Effector CD4-positive, alpha-beta T cell (primary cell): Measurements from ENCODE around the gene RPL18.
"Not testable (repeated sequence)": the region's sequence is repeated elsewhere in the genome, so short reads cannot be mapped to it uniquely, and the experiment has no call there.

Source experiments
- DNase-seq: peaks from one replicate; pipeline ENCODE4 v3.0.0-alpha.2; 2020

The RPL18 gene

DNA sequence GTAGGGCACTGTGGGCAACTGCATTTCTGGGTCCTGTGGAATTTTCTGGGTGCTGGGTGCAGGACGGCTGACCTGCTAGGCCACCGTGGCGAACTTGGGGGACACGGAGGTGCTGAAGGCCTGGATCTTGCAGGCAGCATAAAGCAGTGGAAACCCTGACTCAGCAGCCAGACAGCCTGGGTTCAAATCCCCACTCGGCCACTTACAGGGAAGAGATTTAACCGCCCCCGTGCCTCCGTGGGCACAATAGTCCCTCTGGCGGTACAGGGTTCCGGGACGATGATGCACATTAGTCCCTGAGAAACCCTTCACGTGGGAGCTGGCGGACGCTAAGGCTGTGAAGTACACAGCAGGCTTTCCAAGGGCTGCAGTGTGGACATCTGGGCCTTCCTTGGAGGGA, 7.1 kb downstream of the RPL18 start:
- DNase-seq, result no peak

DNA sequence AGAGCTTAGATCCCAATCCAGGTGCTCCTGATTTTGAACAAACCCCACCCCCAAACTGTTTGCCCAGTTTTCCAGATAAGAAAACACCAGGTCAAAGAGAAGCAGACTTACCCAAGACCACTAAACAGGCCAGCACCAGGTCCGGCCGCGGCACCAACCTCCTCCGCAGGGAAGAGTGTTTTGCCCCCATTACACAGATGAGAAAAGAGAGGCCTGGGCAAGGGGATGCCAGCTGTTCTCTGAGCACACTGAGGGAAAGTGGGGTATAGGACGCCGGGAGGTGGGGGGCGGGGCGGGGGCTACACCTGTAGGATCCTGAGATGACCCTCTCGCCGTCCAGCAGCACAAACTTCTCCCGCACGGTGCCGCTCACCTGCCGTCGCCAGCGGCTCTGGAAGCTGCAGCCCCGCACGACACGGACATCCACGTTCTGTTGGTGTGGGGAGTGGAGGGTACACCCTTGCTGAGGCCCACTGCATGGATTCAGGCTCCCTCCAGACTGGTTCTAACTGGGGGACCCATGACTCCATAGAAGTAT, 9.3 kb downstream of the RPL18 start:
- DNase-seq, result no peak

DNA sequence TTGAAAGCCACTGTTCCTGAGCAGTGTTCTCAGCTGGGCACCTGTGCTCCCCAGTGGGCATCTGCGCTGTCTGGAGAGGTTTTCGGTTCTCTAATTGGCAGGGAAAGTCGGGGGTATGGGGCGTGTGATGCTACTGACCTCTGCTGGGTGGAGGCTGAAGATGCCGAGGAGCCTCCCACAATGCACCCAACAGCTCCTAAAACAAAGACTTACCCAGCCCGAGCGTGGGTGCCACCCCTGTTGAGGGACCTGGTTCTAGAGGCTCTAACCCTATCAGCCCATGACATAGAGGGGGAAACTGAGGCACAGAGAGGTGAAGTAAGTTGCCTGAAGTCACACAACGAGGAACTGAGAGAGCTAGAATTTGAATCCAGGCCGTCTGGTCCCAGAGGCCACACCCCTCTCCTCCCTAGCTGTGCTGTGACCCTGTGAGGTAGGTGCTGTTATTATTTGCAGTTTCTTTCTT, 10.1 kb downstream of the RPL18 start:
- DNase-seq, result no peak

DNA sequence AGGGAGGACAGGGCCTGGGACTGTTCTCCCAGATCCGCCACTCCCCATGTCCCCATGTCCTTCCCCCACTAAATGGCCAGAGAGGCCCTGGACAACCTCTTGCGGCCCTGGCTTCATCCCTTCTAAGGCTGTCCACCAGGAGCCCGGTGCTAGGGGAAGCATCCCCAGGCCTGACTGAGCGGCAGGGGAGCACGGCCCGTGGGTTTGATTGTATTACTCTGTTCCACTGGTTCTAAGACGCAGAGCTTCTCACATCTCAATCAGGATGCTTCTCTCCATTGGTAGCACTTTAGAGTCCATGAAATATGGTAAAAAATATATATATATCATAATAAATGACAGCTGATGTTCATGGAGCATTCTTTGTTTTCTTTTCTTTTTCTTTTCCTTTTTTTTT, 11.6 kb downstream of the RPL18 start:
- DNase-seq, result no peak

DNA sequence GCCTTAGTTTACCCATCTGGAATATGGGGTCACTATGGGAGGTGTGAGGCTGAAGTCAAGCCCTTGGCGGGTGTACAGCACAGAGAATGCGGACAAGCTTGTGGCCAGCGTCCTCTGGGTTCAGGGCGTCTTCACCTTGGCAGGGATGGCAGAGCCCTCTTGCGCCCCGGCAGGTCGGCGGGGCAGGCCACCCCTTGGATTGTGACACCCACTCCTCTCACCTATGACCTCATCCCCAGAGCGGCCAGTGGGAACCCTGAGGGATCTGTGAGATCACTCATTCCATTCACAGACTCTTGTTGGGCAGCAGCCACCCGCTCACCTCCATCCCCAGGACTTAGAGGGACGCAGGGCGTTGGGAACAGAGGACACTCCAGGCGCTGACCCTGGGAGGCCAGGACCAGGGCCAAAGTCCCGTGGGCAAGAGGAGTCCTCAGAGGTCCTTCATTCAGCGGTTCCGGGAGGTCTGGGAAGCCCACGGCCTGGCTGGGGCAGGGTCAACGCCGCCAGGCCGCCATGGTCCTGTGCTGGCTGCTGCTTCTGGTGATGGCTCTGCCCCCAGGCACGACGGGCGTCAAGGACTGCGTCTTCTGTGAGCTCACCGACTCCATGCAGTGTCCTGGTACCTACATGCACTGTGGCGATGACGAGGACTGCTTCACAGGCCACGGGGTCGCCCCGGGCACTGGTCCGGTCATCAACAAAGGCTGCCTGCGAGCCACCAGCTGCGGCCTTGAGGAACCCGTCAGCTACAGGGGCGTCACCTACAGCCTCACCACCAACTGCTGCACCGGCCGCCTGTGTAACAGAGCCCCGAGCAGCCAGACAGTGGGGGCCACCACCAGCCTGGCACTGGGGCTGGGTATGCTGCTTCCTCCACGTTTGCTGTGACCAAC, 12.3 kb downstream of the RPL18 start, which contains the start of gene SPACA4:
TSS of gene SPACA4 (plus strand) at position 280 of the 896 bp plus-strand sequence. CDS start at position 517, 237 bp downstream.
- DNase-seq, result no peak

DNA sequence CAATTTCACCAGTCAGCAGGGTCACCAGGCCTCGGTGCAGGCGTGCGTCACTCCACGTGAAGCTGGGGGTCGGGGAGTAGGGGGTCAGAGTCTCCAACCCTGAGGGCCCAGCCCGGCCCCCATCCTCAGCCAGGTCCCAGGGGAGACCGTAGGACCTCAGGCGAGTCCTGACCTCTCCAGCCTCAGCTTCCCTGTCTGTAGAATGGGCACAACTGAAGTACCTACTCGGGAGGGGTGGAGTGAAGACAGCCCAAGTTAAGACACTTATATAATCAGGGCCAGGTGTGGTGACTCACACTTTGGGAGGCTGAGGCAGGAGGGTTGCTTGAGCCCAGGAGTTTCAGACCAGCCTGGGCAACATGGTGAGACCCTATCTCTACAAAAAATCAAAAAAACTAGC, 15.1 kb downstream of the RPL18 start:
- no peak for DNase-seq

DNA sequence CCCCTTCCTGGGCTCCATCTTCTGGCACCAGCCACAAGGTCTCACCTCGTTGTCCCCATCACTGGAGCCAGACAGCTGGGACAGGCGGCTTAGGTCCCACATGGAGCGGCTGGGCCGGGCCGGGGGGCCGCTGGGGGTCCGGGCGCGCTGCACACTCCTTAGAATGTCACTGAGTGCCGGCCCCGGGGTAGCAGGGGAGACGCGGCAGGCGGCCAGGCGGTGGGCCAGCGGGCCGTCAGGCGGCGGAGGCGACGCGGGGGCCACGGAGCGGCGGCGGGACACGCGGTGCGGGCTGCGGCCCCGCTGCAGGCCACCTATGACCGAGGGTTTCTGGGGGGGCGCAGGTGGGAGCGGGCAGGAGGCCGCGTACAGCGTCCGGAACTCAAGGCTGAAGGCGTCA, 15.5 kb downstream of the RPL18 start:
- no peak for DNase-seq

DNA sequence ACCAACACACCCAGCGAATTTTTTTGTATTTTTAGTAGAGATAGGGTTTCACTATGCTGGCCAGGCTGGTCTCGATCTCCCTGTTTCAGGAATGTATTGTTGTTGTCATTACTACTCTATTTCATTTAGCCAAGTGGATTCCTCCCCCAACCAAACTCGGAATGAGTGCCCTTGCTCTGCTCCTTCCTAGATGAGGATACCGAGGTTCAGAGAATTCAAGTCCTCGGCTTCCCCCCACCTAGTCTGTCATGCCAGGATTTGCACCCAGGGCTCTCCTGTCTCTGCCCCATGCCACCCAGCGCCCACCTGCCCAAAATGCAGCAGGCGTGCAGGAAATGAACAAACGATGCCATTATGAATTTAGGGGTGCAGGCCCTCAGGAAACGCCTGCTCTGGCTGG, 16.0 kb downstream of the RPL18 start:
- DNase-seq, result no peak

DNA sequence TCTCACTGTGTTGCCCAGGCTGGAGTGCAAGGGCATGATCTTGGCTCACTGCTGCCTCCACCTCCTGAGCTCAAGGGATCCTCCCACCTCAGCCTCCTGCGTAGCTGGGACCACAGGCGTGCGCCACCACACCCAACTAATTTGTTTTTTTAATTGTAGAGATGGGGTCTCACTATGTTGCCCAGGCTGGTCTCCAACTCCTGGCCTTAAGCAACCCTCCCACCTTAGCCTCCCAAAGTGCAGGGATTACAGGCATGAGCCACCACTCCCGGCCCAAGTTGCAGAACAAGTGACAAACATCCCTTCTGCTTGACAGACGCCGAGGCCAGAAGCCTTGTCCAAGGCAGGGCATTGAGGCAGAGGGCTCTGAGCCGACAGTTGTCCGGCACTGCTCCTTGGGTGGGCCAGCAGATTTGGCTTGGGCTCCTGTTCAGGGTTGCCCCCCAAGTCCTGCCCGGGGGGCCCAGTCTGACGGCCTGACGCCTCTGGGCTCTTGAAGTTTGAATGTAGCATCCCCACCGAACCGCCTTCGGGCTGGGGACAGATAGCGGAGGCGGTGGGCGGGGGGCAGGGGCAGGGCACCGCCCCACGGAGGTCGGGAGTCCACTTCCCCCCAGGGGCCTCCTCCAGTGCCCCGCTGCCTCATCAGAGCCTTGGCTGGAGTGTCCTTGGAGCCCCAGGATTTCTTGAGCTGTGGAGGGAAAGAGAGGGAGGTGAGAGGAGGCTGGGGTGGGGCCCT, 18.1 kb downstream of the RPL18 start:
- DNase-seq, result no peak

DNA sequence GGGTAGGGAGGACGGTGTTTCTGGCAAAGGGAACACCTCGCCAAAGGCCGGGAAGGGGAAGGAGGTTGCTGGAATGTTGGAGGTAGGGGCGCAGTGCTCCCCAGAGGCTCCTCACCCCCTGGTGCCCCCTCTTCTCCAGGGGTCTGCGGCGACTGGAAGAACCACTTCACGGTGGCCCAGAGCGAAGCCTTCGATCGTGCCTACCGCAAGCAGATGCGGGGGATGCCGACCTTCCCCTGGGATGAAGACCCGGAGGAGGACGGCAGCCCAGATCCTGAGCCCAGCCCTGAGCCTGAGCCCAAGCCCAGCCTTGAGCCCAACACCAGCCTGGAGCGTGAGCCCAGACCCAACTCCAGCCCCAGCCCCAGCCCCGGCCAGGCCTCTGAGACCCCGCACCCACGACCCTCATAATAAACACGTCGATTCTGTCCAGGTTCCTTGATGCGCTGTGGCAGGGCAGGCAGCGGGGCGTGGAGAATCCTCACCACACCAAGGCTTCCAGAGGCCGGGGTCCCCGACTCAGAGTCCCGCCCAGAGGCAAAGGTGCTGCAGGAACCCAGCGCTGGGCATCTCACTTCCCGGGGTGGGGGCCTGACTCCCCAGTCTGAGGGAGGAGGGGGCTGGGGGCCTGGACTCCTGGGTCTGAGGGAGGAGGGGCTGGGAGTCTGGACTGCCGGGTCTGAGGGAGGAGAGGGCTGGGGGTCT, 19.8 kb downstream of the RPL18 start:
- DNase-seq, result no peak

DNA sequence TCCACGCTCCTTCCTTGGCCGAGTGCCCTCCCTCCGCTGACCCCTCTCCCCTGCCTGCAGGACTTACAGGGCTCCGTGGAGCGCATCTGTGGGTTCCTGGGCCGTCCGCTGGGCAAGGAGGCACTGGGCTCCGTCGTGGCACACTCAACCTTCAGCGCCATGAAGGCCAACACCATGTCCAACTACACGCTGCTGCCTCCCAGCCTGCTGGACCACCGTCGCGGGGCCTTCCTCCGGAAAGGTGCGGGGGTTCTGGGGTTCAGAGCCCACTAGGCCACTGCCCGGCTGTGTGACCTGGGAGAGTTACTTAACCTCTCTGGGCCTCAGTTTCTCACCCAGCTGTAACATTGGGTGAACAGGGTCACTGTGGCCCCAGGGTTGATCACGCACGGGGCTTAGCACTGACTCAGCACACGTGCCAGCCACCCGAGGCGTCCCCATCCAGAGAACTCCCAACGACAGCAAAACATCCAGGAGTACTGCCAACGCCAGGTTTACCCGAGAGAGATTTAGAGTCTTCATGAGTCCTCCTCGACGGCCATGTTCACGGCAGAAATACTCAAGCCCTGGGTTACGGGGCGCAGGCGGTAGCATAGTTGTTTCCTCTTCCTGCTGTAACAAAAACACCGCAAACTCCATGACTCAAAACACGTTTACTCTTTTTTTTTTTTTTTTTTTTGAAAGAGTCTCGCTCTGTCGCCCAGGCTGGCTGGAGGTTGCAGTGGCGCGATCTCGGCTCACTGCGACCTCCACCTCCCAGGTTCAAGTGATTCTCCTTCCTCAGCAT, 22.1 kb downstream of the RPL18 start:
- DNase-seq, result peak; percentile 25

DNA sequence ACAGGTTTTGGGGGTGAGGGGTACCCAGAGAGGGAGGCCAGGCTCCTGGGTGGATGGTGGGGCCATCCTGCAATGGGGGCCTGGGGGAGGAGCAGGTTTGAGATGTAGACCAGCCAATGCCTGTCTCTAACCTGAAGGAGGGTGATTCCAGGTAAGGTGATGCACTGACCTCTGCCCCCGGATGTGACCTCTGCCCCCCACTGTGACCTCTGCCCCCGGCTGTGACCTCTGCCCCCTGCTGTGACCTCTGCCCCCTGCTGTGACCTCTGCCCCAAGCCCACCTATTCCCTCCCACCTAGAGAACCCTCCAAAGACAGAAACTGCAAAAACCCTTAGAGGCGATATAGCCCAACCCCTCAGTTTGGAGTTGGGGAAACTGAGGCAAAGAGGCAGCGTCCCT, 22.7 kb downstream of the RPL18 start:
- DNase-seq, result no peak

DNA sequence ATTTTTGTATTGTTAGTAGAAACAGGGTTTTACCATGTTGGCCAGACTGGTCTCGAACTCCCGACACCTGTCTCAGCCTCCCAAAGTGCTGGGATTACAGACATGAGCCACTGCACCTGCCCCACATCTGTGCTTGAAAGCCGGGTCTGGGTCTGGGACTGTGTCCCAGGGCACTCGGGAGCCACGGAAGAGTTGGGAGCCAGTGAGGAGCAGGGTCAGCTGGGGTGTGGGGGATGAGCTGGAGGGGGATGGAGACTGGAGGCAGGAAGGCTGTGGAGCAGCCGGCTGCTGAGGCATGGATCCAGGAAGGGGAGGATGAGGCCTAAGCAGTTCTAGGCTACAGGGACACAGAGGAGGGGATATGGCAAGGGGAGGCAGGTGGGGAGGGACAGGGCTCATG, 23.1 kb downstream of the RPL18 start:
- no peak for DNase-seq

DNA sequence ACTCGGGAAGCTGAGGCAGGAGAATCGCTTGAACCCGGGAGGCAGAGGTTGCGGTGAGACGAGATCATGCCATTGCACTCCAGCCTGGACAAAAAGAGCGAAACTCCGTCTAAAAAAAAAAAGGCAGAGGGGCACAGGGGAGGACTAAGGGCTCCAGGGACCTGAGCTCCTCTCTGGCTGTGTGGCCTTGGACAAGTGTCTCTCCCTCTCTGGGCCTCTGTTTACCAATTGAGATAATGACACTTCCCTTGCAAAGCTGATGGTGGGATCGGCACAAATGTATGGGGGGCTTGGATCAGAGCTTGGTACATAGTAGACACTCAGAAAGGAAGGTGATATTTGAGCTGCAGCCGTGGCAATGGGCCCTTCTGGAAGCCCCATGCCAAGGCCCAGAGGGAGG, 23.8 kb downstream of the RPL18 start:
- DNase-seq, result no peak

DNA sequence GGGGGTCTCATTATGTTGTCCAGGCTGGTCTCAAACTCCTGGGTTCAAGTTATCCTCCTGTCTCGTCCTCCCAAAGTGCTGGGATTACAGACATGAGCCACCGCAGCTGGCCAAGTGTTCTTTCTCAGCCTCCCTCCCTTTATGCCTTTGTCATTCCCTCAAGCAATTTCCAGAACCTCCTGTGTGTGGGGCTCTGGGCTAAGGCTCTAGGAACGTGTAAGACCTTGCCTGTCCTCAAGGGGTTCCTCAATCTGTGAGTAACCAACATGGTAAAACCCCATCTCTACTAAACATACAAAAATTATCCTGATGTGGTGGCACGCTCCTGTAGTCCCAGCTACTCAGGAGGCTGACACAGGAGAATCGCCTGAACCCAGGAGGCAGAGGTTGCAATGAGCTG, 28.0 kb downstream of the RPL18 start:
- no peak for DNase-seq

DNA sequence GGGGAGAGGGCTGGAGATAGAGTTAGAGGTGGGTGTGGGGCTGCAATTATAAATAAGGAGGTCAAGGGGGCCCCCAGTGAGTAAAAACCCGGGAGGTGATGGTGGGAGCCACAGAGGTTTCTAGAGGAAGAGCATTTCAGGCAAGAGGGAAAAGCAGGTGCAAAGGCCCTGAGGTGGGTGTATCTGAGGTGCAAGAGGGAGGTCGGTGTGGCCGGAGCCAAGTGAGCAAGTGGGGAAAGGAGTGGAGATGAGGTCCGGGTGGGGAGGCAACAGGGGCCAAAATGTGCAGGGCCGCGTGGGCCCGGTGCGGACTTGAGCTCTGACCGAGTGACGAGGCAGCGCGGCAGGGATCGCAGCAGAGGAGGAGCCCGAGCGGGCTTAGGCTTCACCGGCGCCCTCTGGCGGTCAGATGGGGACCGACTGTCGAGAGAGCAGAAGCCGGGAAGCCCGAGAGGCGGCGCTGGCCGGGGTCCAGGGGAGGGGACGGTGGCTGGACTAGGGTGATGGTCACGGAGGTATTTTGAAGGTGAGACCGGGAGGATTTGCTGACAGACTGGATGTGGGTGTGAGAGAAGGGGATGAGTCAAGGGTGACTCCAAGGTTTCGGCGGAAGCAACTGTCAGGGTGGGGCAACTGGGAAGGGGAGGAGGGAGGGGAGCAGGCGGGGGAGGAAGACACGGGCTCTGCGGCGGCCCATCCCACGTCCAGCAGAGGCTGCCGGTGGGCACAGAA, 30.1 kb downstream of the RPL18 start:
- peak; percentile 90 for DNase-seq

DNA sequence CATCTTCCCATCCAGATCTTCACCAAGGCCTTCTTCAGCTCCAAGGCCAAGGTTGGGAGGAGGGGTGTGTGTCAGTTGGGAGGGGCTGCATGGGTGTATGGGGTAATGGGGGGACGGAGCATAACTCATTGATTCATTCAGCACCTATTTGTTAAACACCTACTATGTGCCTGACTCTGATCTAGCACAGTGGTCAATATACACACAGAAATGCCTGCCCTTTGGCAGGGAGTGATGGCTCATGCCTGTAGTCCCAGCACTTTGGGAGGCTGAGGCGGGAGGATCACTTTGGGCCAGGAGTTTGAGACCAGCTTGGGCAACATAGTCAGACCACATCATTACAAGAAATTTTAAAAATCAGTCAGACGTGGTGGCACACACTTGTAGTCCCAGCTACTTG, 31.6 kb downstream of the RPL18 start:
- DNase-seq, result no peak

DNA sequence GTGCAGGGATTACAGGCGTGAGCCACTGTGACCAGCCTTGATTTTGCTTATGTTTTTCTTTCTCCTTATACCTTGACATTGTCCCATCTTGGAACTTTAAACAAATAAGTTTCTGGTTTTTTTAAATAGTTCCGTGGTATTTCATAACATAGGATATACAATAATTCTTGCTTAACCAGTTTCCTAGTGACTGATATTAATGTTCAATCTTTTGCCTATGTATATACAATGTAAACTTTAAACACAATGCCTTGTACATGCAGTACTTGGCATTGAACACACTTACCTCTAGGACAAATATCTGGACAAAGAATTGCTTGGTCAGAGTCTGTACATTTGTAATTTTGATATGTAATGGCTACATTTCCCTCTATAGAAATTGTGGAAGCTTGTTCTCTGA, 36.8 kb downstream of the RPL18 start:
- DNase-seq, result no peak

DNA sequence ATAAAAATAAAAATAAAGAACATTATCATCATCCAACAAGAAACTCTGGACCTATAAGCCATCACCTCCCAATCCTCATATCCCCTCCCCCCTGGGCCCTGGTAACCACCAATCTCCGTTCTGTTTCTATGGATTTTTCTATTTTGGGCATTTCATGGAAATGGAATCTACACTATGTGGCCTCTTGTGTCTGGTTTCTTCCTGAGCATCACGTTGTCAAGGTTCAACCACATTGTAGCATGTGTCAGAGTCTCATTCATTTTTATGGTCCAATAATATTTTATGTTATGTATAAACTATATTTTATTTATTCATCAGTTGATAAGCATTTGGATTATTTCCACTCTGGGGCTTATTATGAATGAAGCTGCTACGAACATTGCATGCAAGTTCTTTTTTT, 40.1 kb downstream of the RPL18 start:
- no peak for DNase-seq

DNA sequence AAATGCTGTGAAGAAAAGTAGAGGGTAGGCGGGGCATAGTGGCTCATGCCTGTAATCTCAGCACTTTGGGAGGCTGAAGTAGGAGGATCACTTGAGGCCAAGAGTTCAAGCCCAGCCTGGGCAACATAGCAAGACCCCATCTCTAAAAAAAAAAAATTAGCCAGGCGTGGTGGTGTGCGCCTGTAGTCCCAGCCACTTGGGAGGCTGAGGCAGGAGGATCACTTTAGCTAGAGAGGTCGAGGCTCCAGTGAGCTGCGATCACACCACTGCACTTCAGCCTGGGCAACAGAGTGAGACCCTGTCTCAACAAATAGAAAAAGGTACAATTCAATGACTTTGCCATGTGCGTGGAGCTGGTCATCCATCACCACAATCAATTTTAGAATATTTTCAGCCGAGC, 41.1 kb downstream of the RPL18 start:
- DNase-seq, result not testable (repeated sequence)

DNA sequence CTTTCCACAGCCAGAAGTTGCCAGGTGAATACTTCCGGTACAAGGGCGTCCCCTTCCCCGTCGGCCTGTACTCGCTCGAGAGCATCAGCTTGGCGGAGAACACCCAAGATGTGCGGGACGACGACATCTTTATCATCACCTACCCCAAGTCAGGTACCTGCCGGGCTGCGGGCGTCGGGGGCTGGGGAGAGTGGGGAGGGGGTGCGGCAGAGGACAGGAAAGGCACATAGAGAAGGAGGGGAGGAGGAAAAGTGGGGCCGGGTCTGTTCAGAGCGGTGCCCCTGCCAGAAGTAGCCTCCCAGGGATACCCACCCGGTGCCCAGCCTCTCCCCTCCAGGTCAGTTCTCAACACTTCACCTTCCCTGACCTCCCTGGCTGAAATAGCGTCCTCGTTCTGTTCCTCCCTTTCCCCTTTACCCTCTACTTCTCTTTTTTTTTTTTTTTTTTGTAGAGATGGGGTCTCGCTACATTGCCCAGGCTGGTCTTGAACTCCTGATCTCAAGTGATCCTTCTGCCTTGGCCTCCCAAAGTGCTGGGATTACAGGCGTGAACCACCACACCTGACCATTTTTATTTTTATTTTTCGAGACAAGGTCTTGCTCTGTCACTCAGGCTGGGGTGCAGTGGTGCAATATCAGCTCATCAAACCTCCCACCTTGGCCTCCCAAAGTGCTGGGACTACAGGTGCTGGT, 42.9 kb downstream of the RPL18 start:
- DNase-seq, result no peak
